Bronchial epithelial cell (primary cell): Measurements from ENCODE around the gene ZNFX1. TPM values are rescaled to one million over a fixed set of nuclear protein-coding genes. Genes with fewer than 3 reads are reported as not detected.

Experiments used
- DNase-seq: peaks from one replicate; pipeline ENCODE4 v3.0.0-alpha.2; 2010; ENCODE audit warnings: low read depth
- FAIRE-seq: peaks from 2 replicates; lab custom pipeline; 2011; peaks lifted over from hg19 to GRCh38; lab: Jason Lieb, UNC
- H3K27me3 ChIP-seq: 2 replicates; pipeline ENCODE4 v1.5.1; 2011; ENCODE audit warnings: low read length; ENCODE audit not compliant: control insufficient read depth, insufficient read depth
- H3K36me3 ChIP-seq: 2 replicates; pipeline ENCODE4 v1.5.1; 2011; ENCODE audit warnings: low read length; ENCODE audit not compliant: control insufficient read depth, insufficient read depth
- H3K4me3 ChIP-seq: 2 replicates; pipeline ENCODE4 v1.5.1; 2011; ENCODE audit warnings: mild to moderate bottlenecking, low read depth, low read length, control low read depth
- CTCF ChIP-seq: IDR thresholded peaks from 2 replicates; pipeline ENCODE4 v1.5.1; 2011; ENCODE audit warnings: mild to moderate bottlenecking, moderate library complexity, low read length, control low read depth, inconsistent platforms; ENCODE audit not compliant: insufficient read depth, severe bottlenecking
- total RNA-seq: library from RNA; depleted of rRNA; stranded (reverse); fragments of >200 nt; gene quantifications from 2 replicates; pipeline ENCODE4 v1.2.1, GENCODE V29; 2014

The ZNFX1 gene
- total RNA-seq, 1 donor from 2014 or later = 12.4 TPM

GRCh38 chr20:49234831-49235230 lies 43.0 kb downstream of the ZNFX1 start:
- Histone ChIP-seq H3K36me3 (peaks cover 41% of the 10 kb centered on the region), H3K27me3 (no peaks in the 10 kb centered on the region), H3K4me3 (no peak overlapping the region)
- DNase-seq (no peak), FAIRE-seq (no peak)
- no peak for TF ChIP-seq CTCF

- FAIRE-seq (no peak), DNase-seq (no peak)
- H3K4me3 ChIP-seq = no peak overlapping the region
- peaks cover 40% of the 10 kb centered on the region for H3K36me3 ChIP-seq
- H3K27me3 ChIP-seq = no peaks in the 10 kb centered on the region
- TF ChIP-seq CTCF = no peak
These were observed 44.6 kb downstream of the ZNFX1 start for GRCh38 chr20:49233226-49233625.

- H3K4me3 ChIP-seq = no peak overlapping the region
- H3K27me3 ChIP-seq = no peaks in the 10 kb centered on the region
- TF ChIP-seq CTCF = no peak
- no peak for DNase-seq
- FAIRE-seq = no peak
- H3K36me3 ChIP-seq = peaks cover 38% of the 10 kb centered on the region
These were observed 46.4 kb downstream of the ZNFX1 start for GRCh38 chr20:49231471-49231870.

GRCh38 chr20:49230561-49231133 lies 47.2 kb downstream of the ZNFX1 start:
- Histone ChIP-seq H3K27me3 (no peaks in the 10 kb centered on the region), H3K36me3 (peaks cover 41% of the 10 kb centered on the region), H3K4me3 (no peak overlapping the region)
- FAIRE-seq = no peak
- no peak for TF ChIP-seq CTCF
- DNase-seq = no peak

GRCh38 chr20:49230021-49230420 lies 47.8 kb downstream of the ZNFX1 start:
- no peak for FAIRE-seq
- DNase-seq = no peak
- peaks cover 40% of the 10 kb centered on the region for H3K36me3 ChIP-seq

More at GRCh38 chr20:49230021-49230420, 47.8 kb downstream of the ZNFX1 start:
- Histone ChIP-seq H3K27me3 (no peaks in the 10 kb centered on the region), H3K4me3 (no peak overlapping the region)
- no peak for TF ChIP-seq CTCF
